Caco-2 (cell line): ENCODE measurements around the gene RAD50. TPM values are rescaled to one million over a fixed set of nuclear protein-coding genes. Genes with fewer than 3 reads are reported as not detected.

ENCODE experiments used
- BruUV-seq: library from RNA; stranded (reverse); fragments of 400-500 nt; replicated peaks from 2 replicates; lab custom pipeline; 2021; lab: Mats Ljungman, UMichigan
- CTCF ChIA-PET: fragments of 300-600 bp; sonication (Branson Sonifier 250); formaldehyde crosslinking; loops from one replicate; lab custom pipeline; 2022; ENCODE audit warnings: antibody characterized with exemption; lab: Charles Lee
- POLR2A ChIA-PET: fragments of 300-600 bp; sonication (Branson Sonifier 250); formaldehyde crosslinking; loops from one replicate; lab custom pipeline; 2022; ENCODE audit warnings: antibody characterized with exemption; lab: Charles Lee
- DNase-seq, 2 experiments: peaks; one replicate each; pipeline versions ENCODE4 v3.0.0 to v3.0.0-alpha.2; 2020 to 2022
- H3K27me3 ChIP-seq: replicated peaks from 2 replicates; pipeline ENCODE4 v1.6.0; 2011; ENCODE audit warnings: low read length; ENCODE audit not compliant: control insufficient read depth, insufficient read depth
- H3K36me3 ChIP-seq: 2 replicates; pipeline ENCODE4 v1.5.1; 2011; ENCODE audit warnings: low read length; ENCODE audit not compliant: control insufficient read depth, insufficient read depth
- H3K4me1 ChIP-seq: fragments of 250-450 bp; sonication (Bioruptor Pico); 2 replicates; pipeline ENCODE4 v1.5.1; 2020; ENCODE audit warnings: mild to moderate bottlenecking
- H3K4me3 ChIP-seq: 2 replicates; pipeline ENCODE4 v1.5.1; 2011; ENCODE audit warnings: low read depth, mild to moderate bottlenecking, control low read depth, low read length
- H3K9me3 ChIP-seq: fragments of 250-450 bp; sonication (Bioruptor Pico); 2 replicates; pipeline ENCODE4 v1.5.1; 2020; ENCODE audit warnings: mild to moderate bottlenecking, moderate library complexity
- H3K27ac Mint-ChIP-seq: one replicate; pipeline ENCODE4 v1.8.0; 2022; ENCODE audit warnings: mixed read lengths; ENCODE audit not compliant: unreplicated experiment
- H3K27me3 Mint-ChIP-seq: one replicate; pipeline ENCODE4 v1.8.0; 2022; ENCODE audit warnings: mixed read lengths; ENCODE audit not compliant: insufficient read depth, unreplicated experiment
- H3K36me3 Mint-ChIP-seq: one replicate; pipeline ENCODE4 v1.8.0; 2022; ENCODE audit warnings: mild to moderate bottlenecking, mixed read lengths; ENCODE audit not compliant: insufficient read depth, unreplicated experiment
- H3K4me1 Mint-ChIP-seq: one replicate; pipeline ENCODE4 v1.8.0; 2022; ENCODE audit warnings: low read depth, mixed read lengths; ENCODE audit not compliant: unreplicated experiment
- H3K4me3 Mint-ChIP-seq: one replicate; pipeline ENCODE4 v1.8.0; 2022; ENCODE audit warnings: mild to moderate bottlenecking, moderate library complexity, mixed read lengths; ENCODE audit not compliant: unreplicated experiment
- H3K9me3 Mint-ChIP-seq: one replicate; pipeline ENCODE4 v1.8.0; 2022; ENCODE audit warnings: mixed read lengths; ENCODE audit not compliant: unreplicated experiment
- intact Hi-C: fragments of 100-400 bp; cut with micrococcal nuclease; formaldehyde crosslinking; loops from one replicate; pipeline ENCODE4 v1.10.0; 2022; ENCODE audit not compliant: unreplicated experiment
- total RNA-seq: library from RNA; stranded (reverse); gene quantifications from 2 replicates; pipeline ENCODE4 v1.2.3, GENCODE V29; 2022
- TF ChIP-seq, protein P1 (sequence below), 2 experiments: fragments of 200-600 bp in 1 of 2; IDR thresholded peaks; 1 replicate in 1 of 2; 2 replicates in 1 of 2; pipeline versions ENCODE4 v1.5.1 to v1.8.0; 2011 to 2022; ENCODE audit warnings: antibody characterized with exemption in 1 of 2, control low read depth in 1 of 2, inconsistent platforms in 1 of 2, low read depth in 1 of 2, low read length in 1 of 2, mild to moderate bottlenecking in 1 of 2, moderate library complexity in 1 of 2; ENCODE audit not compliant: insufficient read depth in 1 of 2, severe bottlenecking in 1 of 2, unreplicated experiment in 1 of 2

The RAD50 gene
- total RNA-seq, 1 experiment from 2014 or later, result 53.2 TPM

DNA sequence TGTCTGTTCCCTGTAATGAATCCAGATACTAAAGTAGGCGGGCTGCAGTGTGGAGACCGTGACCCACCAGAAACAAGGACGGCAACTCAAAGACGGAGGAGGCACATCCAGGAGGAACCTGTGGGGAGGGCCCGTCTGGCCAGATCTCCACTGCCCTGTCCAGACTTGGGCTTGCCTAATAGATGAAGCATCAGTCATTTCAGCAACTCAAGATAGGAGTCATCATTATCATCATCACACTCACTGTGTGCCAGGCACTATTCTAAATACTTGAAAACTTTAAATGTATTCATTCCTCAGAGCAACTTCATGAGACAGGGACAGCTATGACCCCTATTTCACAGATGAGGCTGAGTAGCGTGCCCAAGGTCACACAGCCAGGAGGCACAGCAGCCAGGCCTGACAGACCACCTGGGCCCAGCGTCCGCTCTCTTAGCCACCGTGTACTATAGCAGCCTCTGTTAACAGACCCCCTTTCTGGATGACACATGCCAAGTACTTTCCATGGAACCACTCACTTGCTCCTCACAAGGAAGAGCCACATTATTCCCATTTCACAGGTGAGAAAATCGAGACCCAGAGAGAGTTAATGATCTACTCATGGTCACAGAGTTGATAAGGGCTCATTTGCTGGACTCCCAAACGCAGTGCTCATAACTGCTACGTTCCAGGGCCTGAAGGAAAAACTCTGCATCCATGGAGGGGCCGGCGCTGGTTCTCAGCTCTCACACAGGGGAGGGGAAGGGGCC lies 112.1 kb downstream of the RAD50 start:
- no peaks in the 10 kb centered on the region for H3K9me3 Mint-ChIP-seq
- TF ChIP-seq, protein P1, sequence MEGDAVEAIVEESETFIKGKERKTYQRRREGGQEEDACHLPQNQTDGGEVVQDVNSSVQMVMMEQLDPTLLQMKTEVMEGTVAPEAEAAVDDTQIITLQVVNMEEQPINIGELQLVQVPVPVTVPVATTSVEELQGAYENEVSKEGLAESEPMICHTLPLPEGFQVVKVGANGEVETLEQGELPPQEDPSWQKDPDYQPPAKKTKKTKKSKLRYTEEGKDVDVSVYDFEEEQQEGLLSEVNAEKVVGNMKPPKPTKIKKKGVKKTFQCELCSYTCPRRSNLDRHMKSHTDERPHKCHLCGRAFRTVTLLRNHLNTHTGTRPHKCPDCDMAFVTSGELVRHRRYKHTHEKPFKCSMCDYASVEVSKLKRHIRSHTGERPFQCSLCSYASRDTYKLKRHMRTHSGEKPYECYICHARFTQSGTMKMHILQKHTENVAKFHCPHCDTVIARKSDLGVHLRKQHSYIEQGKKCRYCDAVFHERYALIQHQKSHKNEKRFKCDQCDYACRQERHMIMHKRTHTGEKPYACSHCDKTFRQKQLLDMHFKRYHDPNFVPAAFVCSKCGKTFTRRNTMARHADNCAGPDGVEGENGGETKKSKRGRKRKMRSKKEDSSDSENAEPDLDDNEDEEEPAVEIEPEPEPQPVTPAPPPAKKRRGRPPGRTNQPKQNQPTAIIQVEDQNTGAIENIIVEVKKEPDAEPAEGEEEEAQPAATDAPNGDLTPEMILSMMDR (IDR thresholded peaks at IDR 0.05; ENCODE audit: insufficient read depth in 1 of 2, low read depth in 1 of 2, low read length in 1 of 2, severe bottlenecking in 1 of 2, unreplicated experiment in 1 of 2), result no peak
- H3K9me3 ChIP-seq, result no peaks in the 10 kb centered on the region
- no peak for DNase-seq
- POLR2A ChIA-PET, result no interaction called here
- no peak overlapping the region for H3K27ac Mint-ChIP-seq
- H3K4me1 Mint-ChIP-seq, result peaks cover 24% of the 10 kb centered on the region
- H3K27me3 ChIP-seq, result no peaks in the 10 kb centered on the region
- no TSS peak for BruUV-seq
- H3K4me3 ChIP-seq, result no peak overlapping the region
- H3K27me3 Mint-ChIP-seq, result no peaks in the 10 kb centered on the region
- H3K4me3 Mint-ChIP-seq, result no peak overlapping the region
- CTCF ChIA-PET, result interaction anchor here (0.6 to 1.2 kb wide), 2 partner anchors 7 to 142 kb away, joined by 3 to 4 read pairs; no protein-coding TSS in a partner anchor
- intact Hi-C loops, result no loop called here
- H3K36me3 ChIP-seq, result no peaks in the 10 kb centered on the region
- peaks cover 7% of the 10 kb centered on the region for H3K36me3 Mint-ChIP-seq
- peaks cover 20% of the 10 kb centered on the region for H3K4me1 ChIP-seq

DNA sequence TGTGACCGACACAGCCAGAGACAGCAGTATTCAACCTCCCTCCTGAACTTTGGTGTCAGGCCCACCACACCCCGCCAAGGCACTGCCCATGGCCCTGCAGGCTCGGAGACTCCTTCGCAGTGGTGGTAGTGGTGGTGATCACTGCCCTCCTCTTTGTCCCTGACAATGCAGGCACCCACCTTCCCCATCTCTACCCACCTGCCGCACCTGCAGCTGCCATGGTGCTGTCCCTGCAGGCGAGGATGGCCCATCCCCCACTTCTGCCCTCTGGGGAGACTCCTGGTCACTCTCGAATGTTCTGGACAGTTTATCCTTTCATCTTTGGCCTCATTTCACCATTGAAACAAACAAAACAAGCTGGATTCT lies 112.7 kb downstream of the RAD50 start:
- no peak overlapping the region for H3K4me3 Mint-ChIP-seq
- BruUV-seq, result no TSS peak
- CTCF ChIA-PET, result interaction anchor here (0.6 to 1.2 kb wide), 2 partner anchors 8 to 142 kb away, joined by 3 to 4 read pairs; no protein-coding TSS in a partner anchor
- peaks cover 7% of the 10 kb centered on the region for H3K36me3 Mint-ChIP-seq
- H3K4me1 Mint-ChIP-seq, result peaks cover 19% of the 10 kb centered on the region
- H3K36me3 ChIP-seq, result no peaks in the 10 kb centered on the region
- no peak overlapping the region for H3K27ac Mint-ChIP-seq
- no peaks in the 10 kb centered on the region for H3K9me3 ChIP-seq
- H3K27me3 Mint-ChIP-seq, result no peaks in the 10 kb centered on the region
- TF ChIP-seq, protein P1 (IDR thresholded peaks at IDR 0.05; ENCODE audit: insufficient read depth in 1 of 2, low read depth in 1 of 2, low read length in 1 of 2, severe bottlenecking in 1 of 2, unreplicated experiment in 1 of 2), result no peak
- no peak overlapping the region for H3K4me3 ChIP-seq
- intact Hi-C loops, result no loop called here
- peaks cover 15% of the 10 kb centered on the region for H3K4me1 ChIP-seq
- no peaks in the 10 kb centered on the region for H3K27me3 ChIP-seq
- POLR2A ChIA-PET, result no interaction called here
- no peaks in the 10 kb centered on the region for H3K9me3 Mint-ChIP-seq
- no peak for DNase-seq

DNA sequence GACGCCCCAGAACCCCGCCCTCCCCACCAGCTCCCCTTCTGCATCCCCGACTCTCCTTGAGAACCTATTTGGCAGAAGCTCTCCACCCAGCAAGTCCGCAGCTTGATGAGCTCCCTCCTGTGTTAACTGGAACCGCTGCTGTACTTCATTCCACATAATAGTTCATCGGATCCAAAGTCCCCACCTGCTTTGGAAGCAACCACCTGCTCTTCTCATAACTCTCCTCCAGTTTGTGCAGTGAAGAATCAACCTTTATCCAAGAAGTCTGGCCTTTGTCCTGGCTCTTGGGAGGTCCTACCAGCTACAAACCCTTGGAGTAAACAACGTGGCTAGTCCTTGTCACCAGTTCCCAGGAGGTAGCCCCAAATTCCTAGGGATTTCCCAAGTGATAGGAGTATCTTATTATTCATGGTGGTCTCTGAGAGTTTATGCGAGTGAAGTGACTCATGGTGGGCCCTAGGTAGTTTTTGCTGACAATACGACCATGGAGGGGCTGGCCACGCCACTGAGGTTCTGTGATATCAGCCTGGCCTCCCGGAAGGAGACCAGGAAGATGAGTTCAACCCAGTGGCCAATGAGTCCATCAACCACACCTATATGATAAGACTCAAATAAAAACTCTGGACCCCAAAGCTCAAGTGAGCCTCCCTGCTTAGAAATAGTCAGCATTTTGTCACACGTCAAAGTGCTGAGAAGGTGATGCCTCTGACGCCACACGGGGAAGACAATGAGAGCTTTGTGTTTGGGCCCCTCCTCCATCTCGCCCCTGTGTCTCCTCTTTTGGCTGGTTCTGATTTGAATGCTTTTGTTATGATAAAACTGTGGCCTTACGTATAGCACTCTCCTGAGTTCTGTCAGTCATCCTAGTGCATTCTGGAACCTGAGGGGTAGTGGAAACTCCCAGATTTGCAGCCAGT lies 113.4 kb downstream of the RAD50 start:
- ChIA-PET CTCF (interaction anchor here (0.6 to 1.2 kb wide), 2 partner anchors 9 to 143 kb away, joined by 3 to 4 read pairs; no protein-coding TSS in a partner anchor), POLR2A (no interaction called here)
- H3K4me1 Mint-ChIP-seq, result peaks cover 19% of the 10 kb centered on the region
- intact Hi-C loops, result loop anchor here (10.0 kb wide), 1 partner anchor 145 kb away; no protein-coding TSS in a partner anchor
- TF ChIP-seq, protein P1 (IDR thresholded peaks at IDR 0.05; ENCODE audit: insufficient read depth in 1 of 2, low read depth in 1 of 2, low read length in 1 of 2, severe bottlenecking in 1 of 2, unreplicated experiment in 1 of 2), result no peak
- no peaks in the 10 kb centered on the region for H3K36me3 ChIP-seq
- no peak overlapping the region for H3K4me3 Mint-ChIP-seq
- DNase-seq, result no peak
- H3K4me1 ChIP-seq, result peaks cover 14% of the 10 kb centered on the region
- H3K36me3 Mint-ChIP-seq, result peaks cover 6% of the 10 kb centered on the region
- no peaks in the 10 kb centered on the region for H3K9me3 Mint-ChIP-seq
- H3K4me3 ChIP-seq, result no peak overlapping the region
- H3K27me3 Mint-ChIP-seq, result no peaks in the 10 kb centered on the region
- no TSS peak for BruUV-seq
- no peaks in the 10 kb centered on the region for H3K9me3 ChIP-seq
- no peaks in the 10 kb centered on the region for H3K27me3 ChIP-seq
- no peak overlapping the region for H3K27ac Mint-ChIP-seq
